ENCODE measurements around the gene SCN4A.

Gene SCN4A

DNA sequence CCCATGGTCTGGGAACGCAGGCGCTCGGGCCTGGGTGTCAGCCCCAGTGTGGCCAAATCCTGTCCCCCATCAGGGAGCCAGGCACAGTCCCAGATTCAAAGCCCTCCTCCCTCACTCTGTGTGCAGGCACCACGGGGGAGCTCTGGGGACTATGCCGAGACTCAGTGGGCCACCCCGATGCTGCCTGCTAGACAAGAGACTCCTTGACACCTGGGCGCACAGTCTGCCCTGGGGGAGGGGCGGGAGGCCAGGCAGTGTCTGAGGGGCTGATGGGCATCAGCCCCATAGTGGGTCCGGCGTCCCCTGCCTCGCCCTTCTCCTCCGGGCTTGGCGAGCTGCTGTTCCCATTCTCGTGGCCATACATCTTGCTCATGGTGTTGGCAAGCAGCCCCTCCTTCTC is 32.1 kb downstream of the SCN4A start:
- peaks cover 0 to 6% of the 10 kb centered on the region in 2 donors for H3K36me3 ChIP-seq (replicated peaks in 1 of 2; ENCODE audit: control insufficient read depth in 2 of 2, insufficient read depth in 2 of 2, low read length in 2 of 2)
- H3K27ac ChIP-seq (replicated peaks; ENCODE audit: low read length) = no peak overlapping the region
- H3K14ac ChIP-seq (ENCODE audit: low read length) = peak overlapping the region; percentile 79
- H3K9me3 ChIP-seq (replicated peaks in 1 of 2; ENCODE audit: control insufficient read depth in 2 of 2, insufficient read depth in 1 of 2, low read depth in 1 of 2, low read length in 2 of 2) = peaks cover 0 to 4% of the 10 kb centered on the region in 2 donors
- no peak overlapping the region for H2AFZ ChIP-seq (ENCODE audit: low read length)
- H3K27me3 ChIP-seq (ENCODE audit: control insufficient read depth in 3 of 3, insufficient read depth in 3 of 3, low read depth in 1 of 3, low read length in 3 of 3) = peaks cover 0 to 2% (median 0%) of the 10 kb centered on the region in 3 experiments
- H2BK12ac ChIP-seq (ENCODE audit: low read length) = no peak overlapping the region
- peaks cover 2% of the 10 kb centered on the region for H3K79me1 ChIP-seq (ENCODE audit: low read depth, low read length)
- no peak overlapping the region for H2BK15ac ChIP-seq (ENCODE audit: low read length)
- no peak overlapping the region for H2AK5ac ChIP-seq (ENCODE audit: low read depth, low read length)
- peak overlapping the region; percentile 63 for H3K18ac ChIP-seq (ENCODE audit: low read length)
- no CpG with 5 or more reads among the region's 14 CpGs for WGBS, 2 donors (ENCODE audit: extremely low coverage in 2 of 2, insufficient read length in 2 of 2, insufficient replicate concordance in 1 of 2)
- no peak overlapping the region for H3K4ac ChIP-seq (ENCODE audit: low read length)
- no peak overlapping the region for H3K4me3 ChIP-seq (ENCODE audit: low read length in 2 of 2)
- no peak overlapping the region for H4K8ac ChIP-seq (ENCODE audit: low read depth, low read length)
- no peak overlapping the region for H2BK120ac ChIP-seq (ENCODE audit: low read depth, low read length)
- H3K9ac ChIP-seq (ENCODE audit: low read depth, low read length, poor library complexity) = no peak overlapping the region
- peaks cover 0 to 9% of the 10 kb centered on the region in 2 donors for H3K4me1 ChIP-seq (ENCODE audit: control insufficient read depth in 2 of 2, insufficient read depth in 1 of 2, low read depth in 1 of 2, low read length in 2 of 2)
- H3K23ac ChIP-seq (ENCODE audit: low read depth, low read length, poor library complexity) = peak overlapping the region; percentile 62
- H2BK5ac ChIP-seq (ENCODE audit: low read length) = no peak overlapping the region
- no peak overlapping the region for H4K91ac ChIP-seq (ENCODE audit: low read depth, low read length, poor library complexity)
- no peak for DNase-seq (ENCODE audit: low spot score)
- H3K4me2 ChIP-seq (ENCODE audit: insufficient read depth, low read length, poor library complexity, severe bottlenecking) = no peak overlapping the region

DNA sequence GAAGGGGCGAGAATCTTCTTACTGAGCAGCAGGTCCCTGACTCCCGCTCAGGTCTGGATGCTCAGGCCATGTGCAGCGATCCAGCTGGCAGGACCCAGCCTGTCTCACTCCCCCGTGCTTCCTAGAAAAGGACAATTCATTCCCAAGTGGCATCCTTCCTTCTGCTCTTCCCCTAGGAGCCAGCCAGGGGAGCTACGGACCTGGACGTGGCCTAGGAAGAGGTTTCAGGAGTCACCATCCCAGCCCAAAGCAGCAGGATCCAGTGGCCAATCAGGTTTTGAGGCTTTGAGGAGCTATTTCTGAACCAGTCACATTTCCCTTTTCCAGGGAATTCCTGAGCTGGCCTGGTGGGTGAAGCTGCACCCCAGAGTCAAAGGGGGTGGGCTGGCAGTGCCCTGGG is 32.8 kb downstream of the SCN4A start:
- Histone ChIP-seq H4K8ac (ENCODE audit: low read depth, low read length) (no peak overlapping the region), H2BK5ac (ENCODE audit: low read length) (no peak overlapping the region), H2AK5ac (ENCODE audit: low read depth, low read length) (no peak overlapping the region), H2BK15ac (ENCODE audit: low read length) (peak overlapping the region; percentile 34), H2AFZ (ENCODE audit: low read length) (peak overlapping the region; percentile 21), H2BK120ac (ENCODE audit: low read depth, low read length) (no peak overlapping the region), H3K27ac (replicated peaks; ENCODE audit: low read length) (no peak overlapping the region), H3K36me3 (replicated peaks in 1 of 2; ENCODE audit: control insufficient read depth in 2 of 2, insufficient read depth in 2 of 2, low read length in 2 of 2) (peaks cover 0 to 6% of the 10 kb centered on the region in 2 donors), H3K4me2 (ENCODE audit: insufficient read depth, low read length, poor library complexity, severe bottlenecking) (no peak overlapping the region), H2BK12ac (ENCODE audit: low read length) (no peak overlapping the region), H3K4me3 (ENCODE audit: low read length in 2 of 2) (no peak overlapping the region), H3K4me1 (ENCODE audit: control insufficient read depth in 2 of 2, insufficient read depth in 1 of 2, low read depth in 1 of 2, low read length in 2 of 2) (peaks cover 0 to 9% of the 10 kb centered on the region in 2 donors), H3K9me3 (replicated peaks in 1 of 2; ENCODE audit: control insufficient read depth in 2 of 2, insufficient read depth in 1 of 2, low read depth in 1 of 2, low read length in 2 of 2) (peaks cover 0 to 4% of the 10 kb centered on the region in 2 donors), H3K9ac (ENCODE audit: low read depth, low read length, poor library complexity) (no peak overlapping the region), H3K4ac (ENCODE audit: low read length) (no peak overlapping the region), H3K14ac (ENCODE audit: low read length) (peak overlapping the region; percentile 60), H3K23ac (ENCODE audit: low read depth, low read length, poor library complexity) (no peak overlapping the region), H3K79me1 (ENCODE audit: low read depth, low read length) (peaks cover 2% of the 10 kb centered on the region), H3K18ac (ENCODE audit: low read length) (no peak overlapping the region), H3K27me3 (ENCODE audit: control insufficient read depth in 3 of 3, insufficient read depth in 3 of 3, low read depth in 1 of 3, low read length in 3 of 3) (peaks cover 0 to 3% (median 0%) of the 10 kb centered on the region in 3 experiments), H4K91ac (ENCODE audit: low read depth, low read length, poor library complexity) (no peak overlapping the region)
- no peak for DNase-seq (ENCODE audit: low spot score)
- no CpG with 5 or more reads among the region's 6 CpGs for WGBS, 2 donors (ENCODE audit: extremely low coverage in 2 of 2, insufficient read length in 2 of 2, insufficient replicate concordance in 1 of 2)

DNA sequence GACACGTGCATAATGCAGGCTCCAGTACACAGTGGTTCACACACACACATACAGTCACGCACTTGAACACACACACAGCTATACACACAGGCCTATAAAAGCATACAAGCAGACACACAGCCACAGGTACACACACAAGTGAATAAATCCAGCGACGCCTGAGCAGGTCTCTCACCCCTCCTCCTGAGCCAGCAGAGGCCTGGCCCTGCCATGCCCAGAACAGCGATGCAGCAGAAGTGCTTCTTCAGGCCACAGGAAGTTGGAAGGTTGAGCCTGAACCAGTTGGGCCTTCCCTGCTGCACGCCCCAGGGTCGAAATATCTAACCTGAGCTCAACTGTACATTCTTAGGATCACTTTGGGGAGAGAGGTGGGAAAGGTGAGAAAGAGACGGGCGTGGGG is 33.3 kb downstream of the SCN4A start:
- Histone ChIP-seq H4K8ac (ENCODE audit: low read depth, low read length) (no peak overlapping the region), H2AFZ (ENCODE audit: low read length) (peak overlapping the region; percentile 21), H2BK120ac (ENCODE audit: low read depth, low read length) (no peak overlapping the region), H3K79me1 (ENCODE audit: low read depth, low read length) (peaks cover 2% of the 10 kb centered on the region), H3K4ac (ENCODE audit: low read length) (no peak overlapping the region), H3K4me1 (ENCODE audit: control insufficient read depth in 2 of 2, insufficient read depth in 1 of 2, low read depth in 1 of 2, low read length in 2 of 2) (peaks cover 0 to 9% of the 10 kb centered on the region in 2 donors), H3K27me3 (ENCODE audit: control insufficient read depth in 3 of 3, insufficient read depth in 3 of 3, low read depth in 1 of 3, low read length in 3 of 3) (peaks cover 0 to 6% (median 0%) of the 10 kb centered on the region in 3 experiments), H3K4me3 (ENCODE audit: low read length in 2 of 2) (no peak overlapping the region), H3K9ac (ENCODE audit: low read depth, low read length, poor library complexity) (no peak overlapping the region), H2BK12ac (ENCODE audit: low read length) (no peak overlapping the region), H3K4me2 (ENCODE audit: insufficient read depth, low read length, poor library complexity, severe bottlenecking) (no peak overlapping the region), H2BK5ac (ENCODE audit: low read length) (no peak overlapping the region), H2BK15ac (ENCODE audit: low read length) (peak overlapping the region; percentile 34), H3K14ac (ENCODE audit: low read length) (peak overlapping the region; percentile 60), H3K27ac (replicated peaks; ENCODE audit: low read length) (no peak overlapping the region), H3K23ac (ENCODE audit: low read depth, low read length, poor library complexity) (no peak overlapping the region), H4K91ac (ENCODE audit: low read depth, low read length, poor library complexity) (no peak overlapping the region), H3K9me3 (replicated peaks in 1 of 2; ENCODE audit: control insufficient read depth in 2 of 2, insufficient read depth in 1 of 2, low read depth in 1 of 2, low read length in 2 of 2) (peaks cover 0 to 4% of the 10 kb centered on the region in 2 donors), H2AK5ac (ENCODE audit: low read depth, low read length) (no peak overlapping the region), H3K36me3 (replicated peaks in 1 of 2; ENCODE audit: control insufficient read depth in 2 of 2, insufficient read depth in 2 of 2, low read length in 2 of 2) (peaks cover 0 to 6% of the 10 kb centered on the region in 2 donors), H3K18ac (ENCODE audit: low read length) (no peak overlapping the region)
- no CpG with 5 or more reads among the region's 9 CpGs for WGBS, 2 donors (ENCODE audit: extremely low coverage in 2 of 2, insufficient read length in 2 of 2, insufficient replicate concordance in 1 of 2)
- no peak for DNase-seq (ENCODE audit: low spot score)

DNA sequence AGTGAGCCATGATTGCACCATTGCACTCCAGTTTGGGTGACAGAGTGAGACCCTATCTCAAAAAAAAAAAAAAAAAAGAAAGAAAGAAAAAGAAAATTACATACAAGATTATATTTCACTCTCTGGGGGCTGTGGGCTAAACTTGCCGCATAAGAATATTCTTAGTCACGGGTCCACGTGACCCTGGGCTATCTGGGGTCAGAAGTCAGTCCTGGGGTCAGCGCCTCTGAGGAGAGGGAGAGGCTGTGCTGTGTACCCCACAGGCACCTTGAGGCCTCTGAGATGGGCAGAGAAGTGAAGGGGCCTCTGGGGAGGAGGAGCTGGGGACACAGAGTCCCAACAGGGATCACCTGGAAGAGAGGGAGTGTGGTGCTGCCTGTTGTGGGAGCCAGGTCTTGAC is 34.8 kb downstream of the SCN4A start:
- Histone ChIP-seq H2BK15ac (ENCODE audit: low read length) (no peak overlapping the region), H3K4me2 (ENCODE audit: insufficient read depth, low read length, poor library complexity, severe bottlenecking) (no peak overlapping the region)
- WGBS, 2 donors (ENCODE audit: extremely low coverage in 2 of 2, insufficient read length in 2 of 2, insufficient replicate concordance in 1 of 2) = no CpG with 5 or more reads among the region's 4 CpGs

More for the DNA sequence above, 34.8 kb downstream of the SCN4A start:
- Histone ChIP-seq H2BK12ac (ENCODE audit: low read length) (no peak overlapping the region), H3K14ac (ENCODE audit: low read length) (no peak overlapping the region), H4K8ac (ENCODE audit: low read depth, low read length) (no peak overlapping the region), H3K4me1 (ENCODE audit: control insufficient read depth in 2 of 2, insufficient read depth in 1 of 2, low read depth in 1 of 2, low read length in 2 of 2) (peaks cover 0 to 9% of the 10 kb centered on the region in 2 donors), H3K79me1 (ENCODE audit: low read depth, low read length) (peaks cover 1% of the 10 kb centered on the region), H3K9me3 (replicated peaks in 1 of 2; ENCODE audit: control insufficient read depth in 2 of 2, insufficient read depth in 1 of 2, low read depth in 1 of 2, low read length in 2 of 2) (peaks cover 0 to 3% of the 10 kb centered on the region in 2 donors), H2AFZ (ENCODE audit: low read length) (no peak overlapping the region), H2AK5ac (ENCODE audit: low read depth, low read length) (no peak overlapping the region), H2BK5ac (ENCODE audit: low read length) (no peak overlapping the region), H3K4ac (ENCODE audit: low read length) (no peak overlapping the region), H3K4me3 (ENCODE audit: low read length in 2 of 2) (no peak overlapping the region), H3K36me3 (replicated peaks in 1 of 2; ENCODE audit: control insufficient read depth in 2 of 2, insufficient read depth in 2 of 2, low read length in 2 of 2) (peaks cover 0 to 6% of the 10 kb centered on the region in 2 donors), H3K23ac (ENCODE audit: low read depth, low read length, poor library complexity) (no peak overlapping the region), H3K27ac (replicated peaks; ENCODE audit: low read length) (no peak overlapping the region), H4K91ac (ENCODE audit: low read depth, low read length, poor library complexity) (no peak overlapping the region), H3K18ac (ENCODE audit: low read length) (peak overlapping the region; percentile 1), H3K27me3 (ENCODE audit: control insufficient read depth in 3 of 3, insufficient read depth in 3 of 3, low read depth in 1 of 3, low read length in 3 of 3) (peaks cover 0 to 6% (median 0%) of the 10 kb centered on the region in 3 experiments), H3K9ac (ENCODE audit: low read depth, low read length, poor library complexity) (no peak overlapping the region), H2BK120ac (ENCODE audit: low read depth, low read length) (no peak overlapping the region)
- DNase-seq (ENCODE audit: low spot score) = no peak
